H1 (cell line): ENCODE results near the gene MAN1A2.

ENCODE experiments used
- CBX5 ChIP-seq: fragments of 300-800, 300-1000 bp; sonication (generic); IDR thresholded peaks from 2 replicates; pipeline ENCODE4 v1.7.1; 2016; ENCODE audit warnings: antibody characterized with exemption, low read length, low read depth
- GABPA ChIP-seq: IDR thresholded peaks from 2 replicates; pipeline ENCODE4 v1.6.1; 2011; ENCODE audit warnings: mild to moderate bottlenecking, low read length, moderate library complexity, borderline replicate concordance; ENCODE audit not compliant: insufficient read depth
- JUN ChIP-seq: IDR thresholded peaks from 2 replicates; pipeline ENCODE4 v1.6.1; 2011; ENCODE audit warnings: low read depth, mild to moderate bottlenecking, improper control_type of control experiment, low read length
- POLR2A ChIP-seq, 2 experiments: IDR thresholded peaks; 1 replicate in 1 of 2; 2 replicates in 1 of 2; pipeline ENCODE4 v1.6.1; 2011; ENCODE audit warnings: low read depth in 2 of 2, low read length in 2 of 2, mild to moderate bottlenecking in 2 of 2; ENCODE audit errors: control extremely low read depth in 1 of 2
- SRF ChIP-seq: IDR thresholded peaks from 2 replicates; pipeline ENCODE4 v1.6.1; 2011; ENCODE audit warnings: mild to moderate bottlenecking, low read depth, low read length, moderate library complexity
- SUZ12 ChIP-seq: fragments of 200-600 bp; sonication (generic); IDR thresholded peaks from 2 replicates; pipeline ENCODE4 v1.6.1; 2012; ENCODE audit warnings: mild to moderate bottlenecking, inconsistent platforms, low read length, moderate library complexity, mixed read lengths
- TF ChIP-seq, protein P1 (sequence below): IDR thresholded peaks from 2 replicates; pipeline ENCODE4 v1.6.1; 2011; ENCODE audit warnings: low read depth, mild to moderate bottlenecking, low read length; ENCODE audit not compliant: insufficient read depth
- TF ChIP-seq, protein P2 (sequence below): IDR thresholded peaks from 2 replicates; pipeline ENCODE4 v1.6.1; 2012; ENCODE audit warnings: low read length, inconsistent platforms

GRCh38 chr1:117318011-117318410, 49.2 kb upstream of the MAN1A2 start:
- TF ChIP-seq SUZ12 (no peak), JUN (no peak), SRF (no peak), GABPA (no peak), CBX5 (no peak), POLR2A (IDR thresholded peaks at IDR 0.05; ENCODE audit: control extremely low read depth in 1 of 2, low read depth in 2 of 2, low read length in 2 of 2) (no peak)
- TF ChIP-seq, protein P1, sequence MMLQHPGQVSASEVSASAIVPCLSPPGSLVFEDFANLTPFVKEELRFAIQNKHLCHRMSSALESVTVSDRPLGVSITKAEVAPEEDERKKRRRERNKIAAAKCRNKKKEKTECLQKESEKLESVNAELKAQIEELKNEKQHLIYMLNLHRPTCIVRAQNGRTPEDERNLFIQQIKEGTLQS: no peak
- TF ChIP-seq, protein P2, sequence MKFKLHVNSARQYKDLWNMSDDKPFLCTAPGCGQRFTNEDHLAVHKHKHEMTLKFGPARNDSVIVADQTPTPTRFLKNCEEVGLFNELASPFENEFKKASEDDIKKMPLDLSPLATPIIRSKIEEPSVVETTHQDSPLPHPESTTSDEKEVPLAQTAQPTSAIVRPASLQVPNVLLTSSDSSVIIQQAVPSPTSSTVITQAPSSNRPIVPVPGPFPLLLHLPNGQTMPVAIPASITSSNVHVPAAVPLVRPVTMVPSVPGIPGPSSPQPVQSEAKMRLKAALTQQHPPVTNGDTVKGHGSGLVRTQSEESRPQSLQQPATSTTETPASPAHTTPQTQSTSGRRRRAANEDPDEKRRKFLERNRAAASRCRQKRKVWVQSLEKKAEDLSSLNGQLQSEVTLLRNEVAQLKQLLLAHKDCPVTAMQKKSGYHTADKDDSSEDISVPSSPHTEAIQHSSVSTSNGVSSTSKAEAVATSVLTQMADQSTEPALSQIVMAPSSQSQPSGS: no peak
